HG02798 (cell line): Measurements from ENCODE around the gene PHTF1.
A peak's percentile ranks its signal among the peaks of the same experiment; 100 is the strongest.

Experiments
- ATAC-seq: cut with Tn5 transposase; IDR thresholded peaks from one replicate; pipeline ENCODE4 v1.9.1; 2021; ENCODE audit warnings: mild to moderate bottlenecking; ENCODE audit not compliant: unreplicated experiment, poor library complexity

Gene PHTF1

DNA sequence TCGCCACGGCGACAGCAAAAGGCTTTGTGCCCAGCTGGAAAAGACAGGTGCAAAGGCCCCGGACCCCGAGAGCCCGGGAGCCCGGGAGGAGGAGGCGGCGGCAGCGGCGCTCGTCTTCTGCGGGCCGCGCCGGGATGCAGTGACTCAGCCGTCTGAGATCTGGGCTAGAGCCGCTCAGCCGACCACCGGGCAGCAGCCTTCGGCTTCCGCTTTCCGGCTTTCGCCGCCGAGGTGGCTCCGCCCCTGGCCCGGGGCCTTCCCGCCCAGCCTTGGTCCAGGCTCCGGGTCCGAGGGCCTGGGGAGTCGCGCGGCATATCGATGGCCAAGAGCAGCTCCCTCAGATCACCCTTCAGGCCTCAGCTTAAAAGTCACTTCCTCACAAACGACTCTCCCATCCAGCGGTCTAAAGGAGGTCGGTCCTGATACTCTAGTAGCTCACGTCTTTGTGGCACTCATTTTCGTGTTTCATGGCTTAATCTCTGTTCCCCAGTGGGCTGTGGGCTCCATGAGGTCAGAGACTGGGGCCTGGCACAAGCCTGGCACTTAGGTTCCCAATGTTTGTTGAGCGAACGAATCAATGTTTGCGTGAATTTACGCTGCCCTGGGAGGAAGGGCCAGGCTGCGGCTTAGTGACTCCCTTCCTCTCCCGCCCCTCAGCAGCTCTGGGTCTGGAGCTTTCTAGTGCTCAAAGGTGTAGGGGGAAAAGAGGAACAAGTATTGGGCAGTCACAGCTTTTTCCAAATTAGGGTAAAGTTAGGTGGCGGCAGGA lies at the start of gene PHTF1:
PHTF1 (minus strand) TSS at position 154 of the 769 bp plus-strand sequence. CDS start 783 bp downstream, outside the sequence.
- peak; percentile 89 for ATAC-seq

DNA sequence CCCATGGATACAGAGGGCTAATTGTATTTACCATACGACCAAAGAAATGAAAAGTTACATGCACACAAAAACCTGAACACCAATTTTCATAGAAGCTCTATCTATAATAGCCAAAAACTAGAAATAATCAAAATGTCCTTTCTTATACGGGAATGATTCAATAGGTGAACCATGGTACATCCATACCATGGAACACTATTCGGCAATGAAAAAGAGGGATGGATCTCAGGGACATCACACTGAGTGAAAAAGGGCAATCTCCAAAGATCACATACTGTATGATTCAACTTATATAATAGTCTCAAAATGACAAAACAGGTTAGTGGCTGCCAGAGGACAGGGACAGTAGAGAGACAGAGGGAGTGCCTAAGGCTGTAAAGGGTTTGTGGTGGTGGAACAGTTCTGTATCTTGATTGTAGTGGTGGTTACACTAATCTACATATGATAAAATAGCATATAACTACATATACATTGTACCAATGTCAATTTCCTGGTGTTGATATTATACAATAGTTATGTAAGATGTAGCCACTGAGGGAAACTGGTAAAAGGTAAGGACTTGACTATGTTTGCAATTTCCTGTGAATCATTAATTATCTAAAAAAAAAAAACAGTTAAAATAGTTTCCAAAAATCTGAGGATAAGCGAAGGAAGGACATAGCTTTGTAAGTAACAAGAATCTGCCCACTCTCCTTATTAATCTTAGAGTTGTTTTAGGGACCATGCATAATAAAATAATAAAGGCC lies 49.3 kb upstream of the PHTF1 start:
- no peak for ATAC-seq

DNA sequence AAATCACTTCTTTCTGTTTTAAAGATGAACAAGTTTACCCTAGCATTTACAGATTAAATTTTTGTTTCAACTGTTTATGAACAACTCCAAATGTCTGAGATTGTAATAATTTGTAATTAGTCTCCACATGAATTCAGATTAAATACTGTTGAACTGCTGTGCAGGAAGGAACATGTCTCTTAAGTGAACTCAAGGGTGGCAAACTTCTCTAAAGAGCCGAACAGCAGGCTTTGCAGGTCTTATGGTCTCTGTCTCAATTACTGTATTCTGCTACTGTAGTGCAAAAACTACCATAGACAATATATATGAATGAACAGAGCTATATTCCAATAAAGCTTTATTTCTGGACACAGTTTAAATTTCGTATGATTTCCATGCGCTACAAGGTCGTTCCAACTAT lies 46.4 kb upstream of the PHTF1 start:
- no peak for ATAC-seq

DNA sequence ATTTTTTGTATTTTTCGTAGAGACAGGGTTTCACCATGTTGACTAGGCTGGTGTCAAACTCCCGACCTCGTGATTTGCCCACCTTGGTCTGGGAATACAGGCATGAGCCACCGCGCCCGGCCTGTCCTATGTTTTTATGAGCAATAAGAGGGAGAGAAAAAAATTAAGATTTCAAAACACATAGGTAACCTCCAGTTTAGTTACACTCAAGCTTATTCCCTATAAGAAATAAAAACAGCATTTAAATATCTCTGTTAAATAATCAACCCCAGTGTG lies 45.9 kb upstream of the PHTF1 start:
- ATAC-seq, result no peak

- ATAC-seq, result no peak
Measured at GRCh38 chr1:113804421-113805255, 45.4 kb upstream of the PHTF1 start.

- ATAC-seq, result no peak
Measured at GRCh38 chr1:113802367-113803007, 43.2 kb upstream of the PHTF1 start.

- no peak for ATAC-seq
Measured at GRCh38 chr1:113800487-113800886, 41.2 kb upstream of the PHTF1 start.

- ATAC-seq, result no peak
Measured at GRCh38 chr1:113797472-113797871, 38.2 kb upstream of the PHTF1 start.

DNA sequence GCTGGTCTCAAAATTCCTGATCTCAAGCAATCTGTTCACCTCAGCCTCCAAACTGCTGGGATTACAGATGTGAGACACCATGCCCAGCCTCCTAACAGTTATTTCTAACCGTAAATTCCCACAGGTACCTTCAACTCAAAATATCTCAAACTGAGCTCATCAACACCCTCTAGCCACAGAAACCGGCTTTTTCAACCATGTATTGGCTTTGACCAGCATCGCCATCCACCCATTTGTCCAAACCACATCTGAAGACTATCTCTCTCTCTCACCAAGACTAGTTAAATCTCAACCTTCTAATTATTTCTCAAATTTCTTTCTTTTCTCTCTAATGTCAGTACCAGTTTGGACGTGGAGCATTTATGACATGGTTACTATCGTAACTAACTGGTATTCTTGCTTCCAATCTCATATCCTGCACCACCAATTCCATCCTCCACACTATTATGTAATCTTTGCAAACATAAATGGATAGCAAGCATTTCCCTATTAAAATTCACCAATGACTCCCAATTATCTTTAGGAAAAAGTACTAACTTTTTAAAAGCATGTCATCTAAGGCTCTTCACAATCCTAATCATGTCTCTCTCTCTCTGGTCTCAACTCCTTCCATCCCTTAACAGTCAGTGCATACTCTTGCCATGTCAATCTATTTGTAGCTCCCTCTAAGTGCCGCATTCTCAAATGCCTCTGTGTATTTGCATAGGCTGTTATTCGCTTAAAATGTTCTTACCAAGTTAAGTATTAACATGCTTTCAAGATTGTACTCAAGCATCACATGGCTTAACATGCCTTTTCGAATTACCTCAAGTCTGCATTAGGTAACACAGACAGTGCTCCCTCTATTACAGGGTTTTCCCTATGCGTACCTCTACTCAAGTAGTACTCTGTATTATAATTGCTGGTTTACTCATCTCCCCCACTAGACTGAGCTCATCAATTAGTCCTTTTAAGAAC lies 34.9 kb upstream of the PHTF1 start:
- ATAC-seq, result peak; percentile 82

- no peak for ATAC-seq
Measured at GRCh38 chr1:113792986-113793385, 33.7 kb upstream of the PHTF1 start.

DNA sequence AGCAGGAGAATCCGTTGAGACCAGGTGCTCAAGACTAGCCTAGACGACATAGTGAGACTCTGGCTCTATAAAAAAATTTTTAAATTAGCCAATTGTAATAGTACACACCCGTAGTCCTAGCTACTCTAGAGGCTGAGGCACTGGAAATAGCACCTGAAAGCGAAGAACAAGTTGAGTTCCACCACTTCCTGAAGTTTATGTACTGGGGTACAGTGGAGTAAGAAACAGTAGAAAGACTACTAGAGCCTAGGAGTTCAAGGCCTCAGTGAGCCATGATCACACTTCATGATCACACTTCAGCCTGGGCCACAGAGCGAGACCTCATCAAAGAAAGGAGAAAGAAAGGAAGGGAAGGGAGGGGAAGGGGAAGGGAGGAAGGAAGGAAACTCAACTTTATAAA lies 33.2 kb upstream of the PHTF1 start:
- ATAC-seq, result no peak

DNA sequence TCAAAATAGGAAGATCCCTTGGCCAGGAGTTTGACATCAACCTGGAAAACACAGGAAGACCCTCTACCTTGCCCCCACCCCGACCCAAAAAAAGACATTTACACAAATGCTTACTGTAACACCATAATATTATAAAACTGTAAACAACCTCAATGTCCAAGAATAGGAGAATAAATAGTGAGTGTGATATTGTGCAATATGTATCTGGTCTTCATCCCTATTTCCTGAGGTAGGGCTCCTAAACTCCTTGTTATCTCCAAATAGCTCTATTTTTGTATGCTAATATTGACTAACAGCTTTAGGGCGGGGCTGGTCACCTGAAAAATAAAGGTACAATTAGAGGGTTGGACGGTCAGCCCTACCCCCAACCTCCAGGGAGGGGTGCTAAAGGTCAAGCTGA lies 29.5 kb upstream of the PHTF1 start:
- ATAC-seq, result no peak

DNA sequence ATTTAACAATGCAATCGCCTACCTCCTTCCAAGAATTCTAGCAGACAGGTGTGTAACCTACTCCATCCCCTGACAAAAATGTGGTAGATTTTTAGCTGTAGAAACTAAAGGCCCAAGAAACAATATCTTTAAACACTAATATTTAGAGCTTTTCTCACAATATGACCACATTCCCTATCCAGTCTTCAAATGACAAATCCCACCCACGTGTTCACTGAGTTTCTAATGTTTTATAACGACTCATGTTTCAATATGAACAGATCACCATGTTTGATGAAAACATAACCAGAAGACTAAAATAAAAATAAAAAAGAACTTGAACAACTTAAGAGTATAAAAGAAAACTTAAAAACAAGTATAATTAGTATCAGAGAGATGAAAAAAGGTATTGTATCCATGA lies 28.4 kb upstream of the PHTF1 start:
- ATAC-seq, result no peak

GRCh38 chr1:113786069-113786468 lies 26.8 kb upstream of the PHTF1 start:
- ATAC-seq, result no peak

GRCh38 chr1:113784104-113784779 lies 25.0 kb upstream of the PHTF1 start:
- peak; percentile 73 for ATAC-seq

- peak; percentile 81 for ATAC-seq
Measured at GRCh38 chr1:113783254-113784103, 24.2 kb upstream of the PHTF1 start.

DNA sequence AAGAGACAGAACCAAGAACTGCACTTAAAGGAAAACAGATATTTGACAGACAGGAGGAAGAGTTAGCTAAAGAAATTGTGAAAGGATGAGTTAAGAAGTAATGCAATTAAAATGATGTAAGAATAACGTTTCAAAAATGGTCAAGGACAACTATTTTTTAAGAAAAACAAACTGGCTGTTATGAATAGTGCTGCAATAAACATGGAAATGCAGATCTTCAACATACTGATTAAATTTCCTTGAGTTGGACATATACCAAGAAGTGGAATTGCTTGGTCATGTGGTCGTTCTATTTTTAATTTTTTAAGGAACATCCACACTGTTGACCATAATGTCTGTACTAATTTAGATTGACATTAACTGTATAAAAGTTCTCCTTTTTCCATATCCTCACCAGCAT lies 23.1 kb upstream of the PHTF1 start:
- ATAC-seq, result no peak
